ENCODE data around the gene HSF2BP.

- TF ChIP-seq, protein P1, sequence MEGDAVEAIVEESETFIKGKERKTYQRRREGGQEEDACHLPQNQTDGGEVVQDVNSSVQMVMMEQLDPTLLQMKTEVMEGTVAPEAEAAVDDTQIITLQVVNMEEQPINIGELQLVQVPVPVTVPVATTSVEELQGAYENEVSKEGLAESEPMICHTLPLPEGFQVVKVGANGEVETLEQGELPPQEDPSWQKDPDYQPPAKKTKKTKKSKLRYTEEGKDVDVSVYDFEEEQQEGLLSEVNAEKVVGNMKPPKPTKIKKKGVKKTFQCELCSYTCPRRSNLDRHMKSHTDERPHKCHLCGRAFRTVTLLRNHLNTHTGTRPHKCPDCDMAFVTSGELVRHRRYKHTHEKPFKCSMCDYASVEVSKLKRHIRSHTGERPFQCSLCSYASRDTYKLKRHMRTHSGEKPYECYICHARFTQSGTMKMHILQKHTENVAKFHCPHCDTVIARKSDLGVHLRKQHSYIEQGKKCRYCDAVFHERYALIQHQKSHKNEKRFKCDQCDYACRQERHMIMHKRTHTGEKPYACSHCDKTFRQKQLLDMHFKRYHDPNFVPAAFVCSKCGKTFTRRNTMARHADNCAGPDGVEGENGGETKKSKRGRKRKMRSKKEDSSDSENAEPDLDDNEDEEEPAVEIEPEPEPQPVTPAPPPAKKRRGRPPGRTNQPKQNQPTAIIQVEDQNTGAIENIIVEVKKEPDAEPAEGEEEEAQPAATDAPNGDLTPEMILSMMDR (IDR thresholded peaks at IDR 0.05), result no peak
- TF ChIP-seq POLR2AphosphoS5 (IDR thresholded peaks at IDR 0.05), result no peak
Observed at GRCh38 chr21:43605320-43606215, 53.7 kb downstream of the HSF2BP start.

Data from upper lobe of left lung (tissue), 4 donors.